ENCODE measurements around the gene IDUA.

DNA sequence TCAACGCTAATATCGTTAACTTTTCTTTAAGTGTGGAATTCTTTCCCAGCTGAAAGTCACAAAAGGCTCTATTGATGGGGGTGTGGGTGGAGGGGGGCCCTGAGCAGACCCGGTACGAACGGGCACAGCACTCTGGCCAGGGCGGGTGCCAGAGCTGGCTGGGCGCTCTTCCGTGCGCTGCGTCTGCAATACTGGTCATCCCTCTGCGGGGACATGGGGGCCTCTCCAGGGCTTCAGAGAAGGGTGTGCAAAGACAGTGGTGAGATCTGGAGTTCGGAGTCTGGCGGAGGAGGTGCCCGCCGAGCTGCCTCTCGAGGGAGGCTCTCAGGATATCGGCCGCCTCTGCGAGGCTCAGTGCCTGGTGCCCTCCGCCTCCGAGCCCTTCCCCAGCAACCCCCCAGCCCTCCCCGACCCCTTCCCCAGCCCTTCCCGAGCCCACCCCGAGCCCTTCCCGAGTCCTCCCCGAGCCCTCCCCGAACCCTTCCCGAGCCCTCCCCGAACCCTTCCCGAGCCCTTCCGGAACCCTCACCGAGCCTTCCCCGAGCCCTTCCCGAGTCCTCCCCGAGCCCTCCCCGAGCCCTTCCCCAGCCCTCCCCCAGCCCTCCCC lies 58.9 kb downstream of the IDUA start:
- no peak for TF ChIP-seq POLR2A (IDR thresholded peaks at IDR 0.05)
- TF ChIP-seq CTCF (IDR thresholded peaks at IDR 0.05): no peak
- TF ChIP-seq EP300 (IDR thresholded peaks at IDR 0.05): no peak

All from tibial nerve (tissue), 4 donors.